ENCODE results near the gene COBLL1. TPM values are rescaled to one million over a fixed set of nuclear protein-coding genes. Genes with fewer than 3 reads are reported as not detected.

COBLL1 gene
- total and polyA plus RNA-seq, 3 donors from 2014 or later: 5.4 to 17.3 (median 14.5) TPM

DNA sequence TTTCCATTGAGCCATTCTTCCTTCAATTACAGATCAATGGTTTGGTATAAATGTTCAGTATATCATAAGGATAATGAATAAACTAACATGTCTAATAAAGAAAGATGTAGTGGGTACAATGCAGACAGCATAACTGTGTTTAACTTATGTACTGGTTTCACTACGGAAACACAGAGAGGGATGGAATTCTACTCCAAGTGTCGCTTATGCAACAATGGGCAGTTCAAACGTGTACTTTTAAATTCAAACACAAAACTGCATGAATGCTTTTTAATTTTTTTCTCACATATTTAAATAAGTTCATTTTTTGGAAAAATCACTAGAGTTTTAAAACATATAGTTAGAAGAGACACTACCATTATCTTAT, 74.7 kb downstream of the COBLL1 start:
- H3K4me3 ChIP-seq: no peak overlapping the region
- DNase-seq: no peak
- no peak for TF ChIP-seq POLR2A (IDR thresholded peaks at IDR 0.05)
- TF ChIP-seq, protein P1, sequence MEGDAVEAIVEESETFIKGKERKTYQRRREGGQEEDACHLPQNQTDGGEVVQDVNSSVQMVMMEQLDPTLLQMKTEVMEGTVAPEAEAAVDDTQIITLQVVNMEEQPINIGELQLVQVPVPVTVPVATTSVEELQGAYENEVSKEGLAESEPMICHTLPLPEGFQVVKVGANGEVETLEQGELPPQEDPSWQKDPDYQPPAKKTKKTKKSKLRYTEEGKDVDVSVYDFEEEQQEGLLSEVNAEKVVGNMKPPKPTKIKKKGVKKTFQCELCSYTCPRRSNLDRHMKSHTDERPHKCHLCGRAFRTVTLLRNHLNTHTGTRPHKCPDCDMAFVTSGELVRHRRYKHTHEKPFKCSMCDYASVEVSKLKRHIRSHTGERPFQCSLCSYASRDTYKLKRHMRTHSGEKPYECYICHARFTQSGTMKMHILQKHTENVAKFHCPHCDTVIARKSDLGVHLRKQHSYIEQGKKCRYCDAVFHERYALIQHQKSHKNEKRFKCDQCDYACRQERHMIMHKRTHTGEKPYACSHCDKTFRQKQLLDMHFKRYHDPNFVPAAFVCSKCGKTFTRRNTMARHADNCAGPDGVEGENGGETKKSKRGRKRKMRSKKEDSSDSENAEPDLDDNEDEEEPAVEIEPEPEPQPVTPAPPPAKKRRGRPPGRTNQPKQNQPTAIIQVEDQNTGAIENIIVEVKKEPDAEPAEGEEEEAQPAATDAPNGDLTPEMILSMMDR (IDR thresholded peaks at IDR 0.05): no peak
- no peaks in the 10 kb centered on the region for H3K27me3 ChIP-seq
- H3K9me3 ChIP-seq: no peaks in the 10 kb centered on the region
- H3K27ac ChIP-seq: no peak overlapping the region
- H3K4me1 ChIP-seq: no peaks in the 10 kb centered on the region
- intact Hi-C loops (cut with DNase I; ENCODE audit: low total_unique reads): no loop called here
- WGBS, 2 donors: 93 to 94% methylated on average over 3 of the region's 3 CpGs
- H3K36me3 ChIP-seq (ENCODE audit: low read depth, missing control alignments): no peaks in the 10 kb centered on the region

DNA sequence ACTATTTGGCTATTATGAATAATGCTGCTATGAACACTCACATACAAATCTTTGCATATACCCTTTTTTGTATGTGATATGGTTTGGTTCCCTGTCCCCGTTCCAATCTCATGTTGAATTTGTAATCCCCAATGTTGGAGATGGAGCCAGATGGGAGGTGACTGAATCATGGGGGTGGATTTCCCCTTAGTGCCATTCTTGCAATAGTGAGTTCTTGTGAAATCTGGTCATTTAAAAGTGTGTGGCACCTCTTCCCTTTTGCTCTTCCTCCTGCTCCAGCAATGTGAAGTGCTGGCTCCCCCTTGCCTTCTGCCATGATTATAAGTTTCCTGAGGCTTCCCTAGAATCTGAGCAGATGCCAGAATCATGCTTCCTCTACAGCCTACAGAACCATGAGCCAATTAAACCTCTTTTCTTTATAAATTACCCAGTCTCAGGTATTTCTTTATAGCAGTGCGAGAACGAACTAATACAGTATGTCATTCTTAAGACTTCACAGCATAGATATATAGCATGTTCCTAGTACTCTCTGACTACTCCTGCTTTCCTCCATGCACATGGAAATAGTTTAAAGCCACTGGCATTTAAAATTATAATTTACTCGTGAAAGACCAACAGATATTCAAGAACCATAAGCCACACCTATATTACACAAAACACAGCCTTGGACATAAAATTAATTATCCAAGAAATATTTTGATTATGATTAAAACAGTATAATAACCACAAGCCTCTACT, 75.2 kb downstream of the COBLL1 start:
- H3K4me3 ChIP-seq: no peak overlapping the region
- no peaks in the 10 kb centered on the region for H3K4me1 ChIP-seq
- no peaks in the 10 kb centered on the region for H3K36me3 ChIP-seq (ENCODE audit: low read depth, missing control alignments)
- WGBS, 2 donors: 89 to 95% methylated on average over 4 of the region's 4 CpGs
- TF ChIP-seq, protein P1 (IDR thresholded peaks at IDR 0.05): no peak
- no peak for TF ChIP-seq POLR2A (IDR thresholded peaks at IDR 0.05)
- intact Hi-C loops (cut with DNase I; ENCODE audit: low total_unique reads): no loop called here
- no peaks in the 10 kb centered on the region for H3K9me3 ChIP-seq
- H3K27me3 ChIP-seq: no peaks in the 10 kb centered on the region
- no peak for DNase-seq
- no peak overlapping the region for H3K27ac ChIP-seq

DNA sequence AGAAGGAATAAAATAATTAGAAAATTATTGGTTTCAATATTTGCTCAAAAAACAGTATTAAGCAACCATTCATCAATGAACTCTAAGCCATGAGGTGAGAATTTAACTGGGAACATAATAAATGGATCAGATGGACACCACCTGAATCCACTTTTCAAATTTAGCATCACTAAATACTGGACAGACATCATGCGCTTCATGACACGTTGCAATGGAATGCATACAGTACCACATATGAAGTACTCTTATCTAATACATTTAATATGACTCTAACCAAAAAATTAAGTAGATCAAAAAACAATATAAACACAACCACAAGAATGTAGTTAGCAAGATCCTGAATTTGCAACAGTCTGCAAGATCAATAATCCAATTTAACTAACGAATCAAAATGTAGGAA, 76.6 kb downstream of the COBLL1 start:
- Histone ChIP-seq H3K27ac (no peak overlapping the region), H3K4me1 (no peaks in the 10 kb centered on the region), H3K4me3 (no peak overlapping the region), H3K27me3 (no peaks in the 10 kb centered on the region), H3K9me3 (no peaks in the 10 kb centered on the region), H3K36me3 (ENCODE audit: low read depth, missing control alignments) (no peaks in the 10 kb centered on the region)
- intact Hi-C loops (cut with DNase I; ENCODE audit: low total_unique reads): no loop called here
- DNase-seq: no peak
- 88 to 92% methylated on average over 3 of the region's 3 CpGs for WGBS, 2 donors
- TF ChIP-seq, protein P1 (IDR thresholded peaks at IDR 0.05): no peak
- no peak for TF ChIP-seq POLR2A (IDR thresholded peaks at IDR 0.05)

DNA sequence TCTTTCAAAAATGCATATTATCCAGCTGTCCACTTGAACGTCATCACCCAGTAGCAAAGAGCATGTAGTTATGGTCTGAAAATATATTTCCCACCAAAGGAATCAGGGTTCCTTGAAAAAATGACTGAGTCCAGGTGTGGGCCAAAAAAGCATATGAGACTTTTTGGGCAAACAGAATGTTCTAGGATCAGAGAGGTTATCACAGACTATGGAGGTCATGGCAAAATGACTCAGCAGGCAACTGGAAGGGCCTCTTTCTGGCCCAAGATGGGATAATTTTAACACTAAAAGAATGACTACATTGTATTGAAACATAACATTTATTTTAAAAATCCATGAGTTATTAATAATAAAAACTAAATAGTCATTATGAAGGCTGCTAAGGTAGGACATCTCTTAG, 77.1 kb downstream of the COBLL1 start:
- WGBS, 2 donors: 86 to 91% methylated on average over 1 of the region's 1 CpG
- no peaks in the 10 kb centered on the region for H3K27me3 ChIP-seq
- H3K9me3 ChIP-seq: no peaks in the 10 kb centered on the region
- no peak for DNase-seq
- H3K4me3 ChIP-seq: no peak overlapping the region
- no peaks in the 10 kb centered on the region for H3K36me3 ChIP-seq (ENCODE audit: low read depth, missing control alignments)
- H3K27ac ChIP-seq: no peak overlapping the region
- H3K4me1 ChIP-seq: no peaks in the 10 kb centered on the region
- intact Hi-C loops (cut with DNase I; ENCODE audit: low total_unique reads): no loop called here
- no peak for TF ChIP-seq POLR2A (IDR thresholded peaks at IDR 0.05)
- TF ChIP-seq, protein P1 (IDR thresholded peaks at IDR 0.05): no peak

DNA sequence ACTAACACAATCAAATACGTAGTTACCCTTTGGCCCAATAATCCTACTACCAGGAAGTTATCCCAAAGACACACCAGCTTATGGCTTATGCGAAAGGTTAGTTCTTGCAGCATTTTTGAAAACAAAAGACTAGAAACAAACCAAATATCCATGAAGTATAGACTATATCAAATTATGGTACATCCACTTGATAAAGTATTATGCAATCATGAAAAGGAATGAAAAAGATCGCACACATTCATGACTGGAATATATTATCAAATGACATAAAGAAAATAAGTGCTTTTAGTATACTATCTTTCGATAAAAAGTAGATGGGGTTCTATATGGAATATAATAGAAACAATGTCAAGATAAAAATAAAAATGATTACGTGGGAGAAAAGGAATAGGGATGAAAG, 78.2 kb downstream of the COBLL1 start:
- 78 to 93% methylated on average over 5 of the region's 5 CpGs for WGBS, 2 donors
- no peaks in the 10 kb centered on the region for H3K36me3 ChIP-seq (ENCODE audit: low read depth, missing control alignments)
- no peak overlapping the region for H3K4me3 ChIP-seq
- H3K27ac ChIP-seq: no peak overlapping the region
- H3K27me3 ChIP-seq: no peaks in the 10 kb centered on the region
- no peaks in the 10 kb centered on the region for H3K9me3 ChIP-seq
- no peak for DNase-seq
- intact Hi-C loops (cut with DNase I; ENCODE audit: low total_unique reads): no loop called here
- H3K4me1 ChIP-seq: no peaks in the 10 kb centered on the region
- no peak for TF ChIP-seq POLR2A (IDR thresholded peaks at IDR 0.05)
- TF ChIP-seq, protein P1 (IDR thresholded peaks at IDR 0.05): no peak
